ENCODE results near the gene CST5.
"Not testable (repeated sequence)": the region's sequence is repeated elsewhere in the genome, so short reads cannot be mapped to it uniquely, and the experiment has no call there.

CST5 gene

GRCh38 chr20:23887856-23888255 lies 8.3 kb upstream of the CST5 start:
- no peak for DNase-seq

DNA sequence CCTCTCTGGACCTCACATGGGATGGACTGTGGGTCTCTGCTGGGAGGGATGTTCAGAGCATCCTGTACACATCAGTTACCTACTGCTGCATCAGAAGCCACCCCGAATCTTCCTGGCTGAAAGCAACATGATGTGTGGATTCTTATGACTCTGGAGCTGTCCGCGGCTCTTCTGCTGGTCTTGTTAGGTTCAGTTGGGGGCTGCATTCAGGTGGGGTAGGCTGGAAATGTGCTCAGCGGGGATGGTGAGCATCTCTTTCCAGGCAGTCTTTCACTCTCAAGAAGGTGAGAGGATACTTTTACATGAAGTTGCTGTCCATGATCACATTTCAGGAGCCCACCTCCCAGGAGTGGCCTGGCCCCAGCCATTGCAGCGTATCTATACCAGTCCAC lies 5.2 kb upstream of the CST5 start:
- DNase-seq: no peak

- no peak for DNase-seq
Measured at GRCh38 chr20:23884136-23884770, 4.7 kb upstream of the CST5 start.

- no peak for DNase-seq
Measured at GRCh38 chr20:23881371-23881770, 1.8 kb upstream of the CST5 start.

DNA sequence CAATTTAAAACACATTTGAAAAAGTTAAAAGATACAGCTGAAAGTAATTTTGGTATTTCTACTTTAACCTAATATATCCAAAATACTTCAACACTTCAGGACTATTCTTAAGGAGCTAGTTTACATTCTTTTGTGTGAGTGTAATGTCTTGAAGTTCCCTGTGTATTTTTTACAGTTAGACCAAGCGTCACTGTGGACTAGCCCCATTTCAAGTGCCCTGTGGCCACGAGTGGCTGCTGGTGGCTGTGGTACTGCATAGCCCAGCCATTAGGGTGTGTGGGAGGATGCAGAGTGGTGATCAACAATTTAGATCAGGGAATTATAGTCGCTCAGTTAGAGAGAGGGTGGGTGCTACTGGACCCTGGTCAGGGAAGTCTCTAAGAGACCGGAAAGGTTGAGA lies 869 bp upstream of the CST5 start:
- no peak for DNase-seq

DNA sequence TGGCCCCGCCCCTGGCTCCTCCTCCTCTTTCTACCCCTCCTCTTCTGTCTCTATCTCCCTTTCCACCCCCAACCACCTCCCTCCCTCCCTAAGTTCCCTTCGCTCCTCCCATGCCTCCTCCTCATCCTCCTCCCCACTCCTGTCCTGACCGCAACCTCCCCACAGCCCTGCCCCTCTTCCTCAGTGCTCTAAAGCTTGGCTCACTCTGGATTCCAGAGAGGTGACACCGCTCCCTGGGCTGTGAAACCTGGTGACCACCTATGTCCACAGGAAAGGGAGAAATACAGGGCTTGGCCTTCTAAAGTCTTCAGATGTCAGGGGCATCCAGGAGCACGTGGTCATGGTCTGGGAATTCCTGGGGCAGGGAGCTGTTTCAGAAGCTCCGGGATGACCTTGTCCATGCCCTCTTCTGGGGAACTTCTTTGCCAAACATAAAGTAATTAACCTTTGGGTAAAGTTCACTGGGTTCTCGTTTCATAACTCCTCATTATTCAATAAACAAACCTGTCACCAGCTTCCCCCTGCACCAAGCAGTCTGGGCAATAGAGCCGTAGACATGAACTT lies 345 bp upstream of the CST5 start:
- DNase-seq: no peak

DNA sequence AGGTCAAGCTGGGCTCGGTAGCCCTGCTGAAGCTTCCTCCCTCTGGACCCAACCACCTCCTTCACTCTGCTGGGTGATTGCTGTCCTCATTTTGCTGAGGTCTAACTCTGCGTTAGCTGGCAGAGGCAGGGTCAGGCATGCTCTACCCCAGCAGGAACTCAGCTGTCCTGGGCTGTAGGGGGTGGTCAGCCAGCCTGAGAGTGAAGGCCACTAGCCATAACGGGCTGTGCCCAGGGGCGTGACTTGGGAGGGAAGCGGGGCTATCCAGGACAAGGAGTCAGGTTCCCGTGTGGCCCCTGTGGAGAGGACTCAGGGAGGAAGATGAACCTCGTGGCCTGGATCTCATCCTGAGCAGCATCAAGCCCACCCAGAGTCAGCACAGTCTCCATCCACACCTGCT lies 761 bp downstream of the CST5 start:
- no peak for DNase-seq

DNA sequence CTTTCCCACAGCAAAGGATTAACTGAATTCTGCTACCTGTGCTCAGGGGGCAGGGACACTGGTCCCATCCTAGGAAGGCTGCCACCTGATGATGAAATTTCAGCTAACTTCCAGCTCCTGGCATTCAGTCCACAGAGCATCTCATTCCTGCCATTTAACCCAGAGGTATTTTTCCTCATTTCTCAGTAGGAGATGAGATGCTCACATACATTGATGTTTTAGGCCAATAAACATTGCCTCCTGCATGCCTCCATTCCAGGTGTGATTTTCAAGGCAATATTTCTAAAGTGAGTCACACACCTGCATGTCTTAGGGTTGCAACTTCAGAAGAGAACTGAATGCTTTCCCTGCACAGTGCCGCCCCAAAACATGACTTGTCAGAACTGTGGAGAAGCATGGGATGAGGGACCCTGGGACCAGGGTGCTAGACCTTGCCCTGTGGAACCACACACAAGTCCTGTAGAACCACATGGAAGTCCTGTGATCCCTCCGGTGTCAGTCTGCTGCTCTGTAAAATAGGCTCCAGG lies 1.5 kb downstream of the CST5 start:
- DNase-seq: not testable (repeated sequence)

- no peak for DNase-seq
Measured at GRCh38 chr20:23877524-23877923, 2.0 kb downstream of the CST5 start.

GRCh38 chr20:23875606-23876237 lies 3.8 kb downstream of the CST5 start:
- DNase-seq: no peak

- DNase-seq: no peak
Measured at GRCh38 chr20:23874747-23875146, 4.8 kb downstream of the CST5 start.

- no peak for DNase-seq
Measured at GRCh38 chr20:23873370-23874015, 6.1 kb downstream of the CST5 start.

DNA sequence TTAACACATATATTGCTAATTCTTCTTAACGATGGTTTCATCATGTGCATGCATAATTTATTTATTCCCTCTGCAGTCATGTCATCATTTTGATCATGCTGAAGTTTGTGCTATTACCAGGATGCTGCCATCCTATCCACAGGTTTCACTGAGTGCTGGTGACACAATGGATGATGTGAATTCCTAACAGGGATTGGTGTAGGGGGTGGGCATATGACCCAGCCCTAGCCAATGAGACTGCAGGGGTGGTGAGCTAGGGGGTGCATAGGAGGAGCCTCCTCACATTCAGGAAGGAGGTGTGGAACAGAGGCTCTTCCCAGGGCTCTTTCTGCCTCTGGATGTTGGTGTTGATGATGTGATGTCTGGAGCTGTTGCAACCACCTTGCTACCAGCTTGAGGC lies 7.5 kb downstream of the CST5 start:
- no peak for DNase-seq

- no peak for DNase-seq
Measured at GRCh38 chr20:23870461-23870860, 9.1 kb downstream of the CST5 start.

DNA sequence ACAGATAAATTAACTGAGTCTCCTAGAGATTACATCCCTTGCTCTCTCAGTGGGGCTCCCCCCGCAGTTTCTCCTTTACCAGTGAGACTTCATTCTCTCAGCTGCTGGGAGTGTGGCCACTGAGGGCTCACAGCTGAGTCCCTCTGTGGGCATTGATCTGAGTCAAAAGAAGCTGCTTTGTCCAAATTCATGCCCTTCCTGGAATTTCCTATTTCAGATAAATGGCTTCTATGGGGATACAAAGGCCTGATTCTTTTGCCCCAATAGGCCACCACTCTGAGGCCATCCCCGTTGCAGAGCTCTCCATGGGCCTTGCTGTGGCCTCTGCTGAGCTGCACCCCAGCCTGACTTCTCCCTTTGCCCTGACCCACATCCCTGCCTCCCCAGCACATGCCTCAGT lies 10.0 kb downstream of the CST5 start:
- no peak for DNase-seq

DNA sequence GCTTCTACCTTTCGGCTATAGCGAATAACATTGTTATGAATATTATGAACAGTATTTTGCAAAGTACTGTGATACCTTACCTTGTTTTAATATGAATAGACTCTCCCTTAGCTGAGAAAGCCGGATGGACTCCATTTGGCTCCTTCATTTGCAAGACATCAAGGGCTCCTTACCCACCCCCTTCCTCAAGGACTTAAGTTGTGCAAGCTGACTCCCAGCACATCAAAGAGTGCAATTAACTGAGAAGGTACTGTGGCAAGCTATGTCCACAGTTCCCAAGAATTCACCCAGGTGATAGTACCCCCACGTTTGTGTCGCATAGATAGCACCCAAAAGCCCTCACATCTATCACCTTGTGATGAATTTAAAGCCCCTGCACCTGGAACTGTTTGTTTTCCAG lies 11.2 kb downstream of the CST5 start:
- no peak for DNase-seq

- no peak for DNase-seq
Measured at GRCh38 chr20:23867152-23867776, 12.3 kb downstream of the CST5 start.

- not testable (repeated sequence) for DNase-seq
Measured at GRCh38 chr20:23860771-23861170, 18.8 kb downstream of the CST5 start.

- DNase-seq: no peak
Measured at GRCh38 chr20:23857962-23858595, 21.5 kb downstream of the CST5 start.

GRCh38 chr20:23856736-23857135 lies 22.8 kb downstream of the CST5 start:
- no peak for DNase-seq

GRCh38 chr20:23856226-23856625 lies 23.3 kb downstream of the CST5 start:
- DNase-seq: no peak

GRCh38 chr20:23841693-23842092 lies 37.9 kb downstream of the CST5 start:
- DNase-seq: no peak

- no peak for DNase-seq
Measured at GRCh38 chr20:23835716-23836115, 43.8 kb downstream of the CST5 start.

Measured in GDM1 (cell line).